Neural cell (in vitro differentiated cells): ENCODE measurements around the gene SEL1L2. TPM values are rescaled to one million over a fixed set of nuclear protein-coding genes. Genes with fewer than 3 reads are reported as not detected.

Experiments
- H2AFZ ChIP-seq: fragments of 200-600, 300-800 bp; sonication (generic), shearing (Covaris generic); 2 replicates; pipeline ENCODE4 v1.6.0; 2014; ENCODE audit warnings: low read depth, mild to moderate bottlenecking, antibody characterized with exemption, low read length, moderate library complexity
- H3F3A ChIP-seq: fragments of 200-600 bp; shearing (Covaris generic); 2 replicates; pipeline ENCODE4 v1.6.1; 2016; ENCODE audit warnings: mild to moderate bottlenecking, moderate library complexity, mixed read lengths, antibody characterized with exemption, low read length; ENCODE audit not compliant: insufficient read depth, poor library complexity, severe bottlenecking
- H3K27ac ChIP-seq: fragments of 200-600, 300-800 bp; sonication (generic), shearing (Covaris generic); 2 replicates; pipeline ENCODE4 v1.5.1; 2014; ENCODE audit warnings: mild to moderate bottlenecking, low read length, moderate library complexity
- H3K27me3 ChIP-seq: fragments of 300-800, 200-600 bp; sonication (generic), shearing (Covaris generic); 2 replicates; pipeline ENCODE4 v1.6.0; 2014; ENCODE audit warnings: mild to moderate bottlenecking, low read depth, low read length, moderate library complexity; ENCODE audit not compliant: insufficient read depth
- H3K36me3 ChIP-seq: fragments of 300-800, 200-600 bp; sonication (generic), shearing (Covaris generic); 2 replicates; pipeline ENCODE4 v1.5.1; 2014; ENCODE audit warnings: mild to moderate bottlenecking, antibody characterized with exemption, low read length, moderate library complexity; ENCODE audit not compliant: insufficient read depth
- H3K4me2 ChIP-seq: fragments of 300-800, 200-600 bp; sonication (generic), shearing (Covaris generic); 2 replicates; pipeline ENCODE4 v1.6.0; 2014; ENCODE audit warnings: mild to moderate bottlenecking, low read length
- H3K4me3 ChIP-seq: fragments of 300-800, 200-600 bp; sonication (generic), shearing (Covaris generic); 2 replicates; pipeline ENCODE4 v1.5.1; 2014; ENCODE audit warnings: mild to moderate bottlenecking, low read length, moderate library complexity
- H3K79me2 ChIP-seq: fragments of 200-600 bp; shearing (Covaris generic); replicated peaks from 2 replicates; pipeline ENCODE4 v1.6.0; 2014; ENCODE audit warnings: mild to moderate bottlenecking, low read length, moderate library complexity; ENCODE audit not compliant: insufficient read depth
- H3K9ac ChIP-seq: fragments of 300-800, 200-600 bp; sonication (generic), shearing (Covaris generic); 2 replicates; pipeline ENCODE4 v1.6.1; 2016; ENCODE audit warnings: mild to moderate bottlenecking, low read length, mixed read lengths
- H3K9me2 ChIP-seq: fragments of 200-600 bp; shearing (Covaris generic); 2 replicates; pipeline ENCODE4 v1.6.1; 2016; ENCODE audit warnings: mild to moderate bottlenecking, low read length, mixed read lengths; ENCODE audit not compliant: insufficient read depth
- H3K9me3 ChIP-seq: fragments of 200-600, 300-800 bp; sonication (generic), shearing (Covaris generic); 2 replicates; pipeline ENCODE4 v1.6.1; 2016; ENCODE audit warnings: mild to moderate bottlenecking, mixed run types, low read length, moderate library complexity, mixed read lengths
- H4K20me1 ChIP-seq: fragments of 200-600 bp; shearing (Covaris generic); 2 replicates; pipeline ENCODE4 v1.6.1; 2016; ENCODE audit warnings: mild to moderate bottlenecking, mixed run types; ENCODE audit not compliant: insufficient read depth
- CTCF ChIP-seq: fragments of 450-650 bp; IDR thresholded peaks from 2 replicates; pipeline ENCODE4 v1.5.1; 2014; ENCODE audit warnings: antibody characterized with exemption, mild to moderate bottlenecking, moderate library complexity; ENCODE audit not compliant: poor library complexity, severe bottlenecking
- EP300 ChIP-seq: fragments of 450-650 bp; conservative IDR thresholded peaks from 2 replicates; pipeline ENCODE4 v1.6.1; 2014; ENCODE audit warnings: antibody characterized with exemption, mild to moderate bottlenecking, moderate library complexity; ENCODE audit not compliant: poor library complexity, severe bottlenecking
- EZH2 ChIP-seq: fragments of 200-600, 300-800 bp; shearing (Covaris generic), sonication (generic); IDR thresholded peaks from 2 replicates; pipeline ENCODE4 v1.6.1; 2014; ENCODE audit warnings: antibody characterized with exemption, low read length, borderline replicate concordance, mild to moderate bottlenecking; ENCODE audit not compliant: insufficient read depth, poor library complexity, severe bottlenecking
- MXI1 ChIP-seq: fragments of 450-650 bp; conservative IDR thresholded peaks from 2 replicates; pipeline ENCODE4 v1.6.1; 2014; ENCODE audit warnings: antibody characterized with exemption, mild to moderate bottlenecking; ENCODE audit not compliant: poor library complexity, severe bottlenecking
- POLR2AphosphoS5 ChIP-seq: IDR thresholded peaks from 2 replicates; pipeline ENCODE4 v1.6.1; 2012
- RAD21 ChIP-seq: fragments of 450-650 bp; conservative IDR thresholded peaks from 2 replicates; pipeline ENCODE4 v1.6.1; 2014; ENCODE audit warnings: antibody characterized with exemption, mild to moderate bottlenecking, moderate library complexity
- REST ChIP-seq: IDR thresholded peaks from 2 replicates; pipeline ENCODE4 v1.6.1; 2012; ENCODE audit warnings: borderline replicate concordance
- SMC3 ChIP-seq: fragments of 450-650 bp; conservative IDR thresholded peaks from 2 replicates; pipeline ENCODE4 v1.6.1; 2014; ENCODE audit warnings: antibody characterized with exemption, mild to moderate bottlenecking, moderate library complexity; ENCODE audit not compliant: poor library complexity
- TAF1 ChIP-seq: IDR thresholded peaks from 2 replicates; pipeline ENCODE4 v1.6.1; 2012; ENCODE audit warnings: low read depth
- polyA plus RNA-seq: library from polyadenylated mRNA; depleted of rRNA; stranded (reverse); fragments of >200 nt; gene quantifications from 2 replicates; pipeline ENCODE4 v1.2.3, GENCODE V29; 2014

SEL1L2 gene
- polyA plus RNA-seq, 1 donor from 2014 or later = not detected

- no peaks in the 10 kb centered on the region for H3K27me3 ChIP-seq
- H3K36me3 ChIP-seq = no peaks in the 10 kb centered on the region
- no peak overlapping the region for H3K4me3 ChIP-seq
- no peaks in the 10 kb centered on the region for H4K20me1 ChIP-seq
- H3K79me2 ChIP-seq = no peaks in the 10 kb centered on the region
- no peaks in the 10 kb centered on the region for H3F3A ChIP-seq
- no peak overlapping the region for H3K4me2 ChIP-seq
- H3K9me3 ChIP-seq = no peaks in the 10 kb centered on the region
- no peak overlapping the region for H3K9ac ChIP-seq
- H3K9me2 ChIP-seq = no peaks in the 10 kb centered on the region
- H3K27ac ChIP-seq = no peak overlapping the region
- no peak for TF ChIP-seq EZH2
- no peak for TF ChIP-seq TAF1
- no peak for TF ChIP-seq POLR2AphosphoS5
- no peak for TF ChIP-seq CTCF
- no peak for TF ChIP-seq RAD21
- TF ChIP-seq EP300 = no peak
- no peak for TF ChIP-seq MXI1
- no peak for TF ChIP-seq SMC3
- TF ChIP-seq REST = no peak
- no peak overlapping the region for H2AFZ ChIP-seq
Observed at GRCh38 chr20:13851279-13851678, 139.1 kb downstream of the SEL1L2 start.

- Histone ChIP-seq H3K36me3 (no peaks in the 10 kb centered on the region), H2AFZ (no peak overlapping the region), H3K9me3 (no peaks in the 10 kb centered on the region), H3K27me3 (no peaks in the 10 kb centered on the region), H3K4me2 (no peak overlapping the region), H3F3A (no peaks in the 10 kb centered on the region), H3K79me2 (no peaks in the 10 kb centered on the region), H3K27ac (no peak overlapping the region), H3K9me2 (no peaks in the 10 kb centered on the region), H3K9ac (no peak overlapping the region), H4K20me1 (no peaks in the 10 kb centered on the region), H3K4me3 (no peak overlapping the region)
- TF ChIP-seq EP300 (no peak), MXI1 (no peak), POLR2AphosphoS5 (no peak), REST (no peak), EZH2 (no peak), SMC3 (no peak), RAD21 (no peak), TAF1 (no peak), CTCF (no peak)
Observed at GRCh38 chr20:13844296-13844695, 146.1 kb downstream of the SEL1L2 start.
